Measurements from ENCODE around the gene DYNC2H1.

Gene DYNC2H1

DNA sequence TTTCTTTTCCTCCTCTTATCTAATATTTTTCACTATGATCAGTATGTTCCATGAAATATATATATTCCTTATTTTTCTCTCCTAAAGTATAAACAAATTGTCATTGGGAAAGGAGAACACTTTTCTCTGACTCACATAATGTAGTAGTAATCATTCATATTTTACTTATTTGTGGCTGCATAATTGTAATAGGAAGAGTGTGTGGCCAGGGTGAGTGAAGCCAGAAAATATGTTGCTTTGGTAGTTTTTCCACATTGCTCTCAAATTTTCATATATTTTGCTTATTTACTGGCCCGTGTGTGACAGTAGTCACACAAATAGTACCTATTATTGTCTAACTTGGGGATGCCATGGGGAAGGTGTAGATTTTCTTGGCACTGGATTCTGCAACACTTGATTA lies 172.1 kb downstream of the DYNC2H1 start:
- H3K36me3 ChIP-seq (ENCODE audit: control insufficient read depth in 2 of 2, insufficient read depth in 1 of 2, low read length in 2 of 2), result peaks cover 0 to 3% of the 10 kb centered on the region in 2 experiments; a peak in 1 of 3 replicates
- H3K27ac ChIP-seq (ENCODE audit: extremely low read depth, low read depth, low read length), result no peak overlapping the region
- no peak overlapping the region for H3K4me3 ChIP-seq (ENCODE audit: low read depth, low read length)
- H3K4me1 ChIP-seq (ENCODE audit: control insufficient read depth, insufficient read depth, low read length), result no peaks in the 10 kb centered on the region
- ChIA-PET CTCF (no interaction called here), POLR2A (no interaction called here)
- no peaks in the 10 kb centered on the region for H3K9me3 ChIP-seq (ENCODE audit: control insufficient read depth, insufficient read depth, low read depth, low read length)
- TF ChIP-seq ZNF112 (tag by site-specific recombination; IDR thresholded peaks at IDR 0.05) (no peak), ZNF768 (tag by site-specific recombination; IDR thresholded peaks at IDR 0.05) (no peak), ZNF23 (tag by site-specific recombination; IDR thresholded peaks at IDR 0.05; ENCODE audit: borderline replicate concordance) (no peak), ZNF16 (tag by site-specific recombination; IDR thresholded peaks at IDR 0.05; ENCODE audit: low read depth) (no peak), ZNF623 (tag by site-specific recombination; IDR thresholded peaks at IDR 0.05) (no peak), ZNF221 (tag by site-specific recombination; IDR thresholded peaks at IDR 0.05; ENCODE audit: borderline replicate concordance) (no peak), ZNF791 (tag by site-specific recombination; IDR thresholded peaks at IDR 0.05) (no peak)
- TF ChIP-seq, protein P1, sequence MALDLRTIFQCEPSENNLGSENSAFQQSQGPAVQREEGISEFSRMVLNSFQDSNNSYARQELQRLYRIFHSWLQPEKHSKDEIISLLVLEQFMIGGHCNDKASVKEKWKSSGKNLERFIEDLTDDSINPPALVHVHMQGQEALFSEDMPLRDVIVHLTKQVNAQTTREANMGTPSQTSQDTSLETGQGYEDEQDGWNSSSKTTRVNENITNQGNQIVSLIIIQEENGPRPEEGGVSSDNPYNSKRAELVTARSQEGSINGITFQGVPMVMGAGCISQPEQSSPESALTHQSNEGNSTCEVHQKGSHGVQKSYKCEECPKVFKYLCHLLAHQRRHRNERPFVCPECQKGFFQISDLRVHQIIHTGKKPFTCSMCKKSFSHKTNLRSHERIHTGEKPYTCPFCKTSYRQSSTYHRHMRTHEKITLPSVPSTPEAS (tag by site-specific recombination; IDR thresholded peaks at IDR 0.05), result no peak
- TF ChIP-seq, protein P2, sequence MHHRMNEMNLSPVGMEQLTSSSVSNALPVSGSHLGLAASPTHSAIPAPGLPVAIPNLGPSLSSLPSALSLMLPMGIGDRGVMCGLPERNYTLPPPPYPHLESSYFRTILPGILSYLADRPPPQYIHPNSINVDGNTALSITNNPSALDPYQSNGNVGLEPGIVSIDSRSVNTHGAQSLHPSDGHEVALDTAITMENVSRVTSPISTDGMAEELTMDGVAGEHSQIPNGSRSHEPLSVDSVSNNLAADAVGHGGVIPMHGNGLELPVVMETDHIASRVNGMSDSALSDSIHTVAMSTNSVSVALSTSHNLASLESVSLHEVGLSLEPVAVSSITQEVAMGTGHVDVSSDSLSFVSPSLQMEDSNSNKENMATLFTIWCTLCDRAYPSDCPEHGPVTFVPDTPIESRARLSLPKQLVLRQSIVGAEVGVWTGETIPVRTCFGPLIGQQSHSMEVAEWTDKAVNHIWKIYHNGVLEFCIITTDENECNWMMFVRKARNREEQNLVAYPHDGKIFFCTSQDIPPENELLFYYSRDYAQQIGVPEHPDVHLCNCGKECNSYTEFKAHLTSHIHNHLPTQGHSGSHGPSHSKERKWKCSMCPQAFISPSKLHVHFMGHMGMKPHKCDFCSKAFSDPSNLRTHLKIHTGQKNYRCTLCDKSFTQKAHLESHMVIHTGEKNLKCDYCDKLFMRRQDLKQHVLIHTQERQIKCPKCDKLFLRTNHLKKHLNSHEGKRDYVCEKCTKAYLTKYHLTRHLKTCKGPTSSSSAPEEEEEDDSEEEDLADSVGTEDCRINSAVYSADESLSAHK (tag by site-specific recombination; IDR thresholded peaks at IDR 0.05), result no peak
- TF ChIP-seq, protein P3, sequence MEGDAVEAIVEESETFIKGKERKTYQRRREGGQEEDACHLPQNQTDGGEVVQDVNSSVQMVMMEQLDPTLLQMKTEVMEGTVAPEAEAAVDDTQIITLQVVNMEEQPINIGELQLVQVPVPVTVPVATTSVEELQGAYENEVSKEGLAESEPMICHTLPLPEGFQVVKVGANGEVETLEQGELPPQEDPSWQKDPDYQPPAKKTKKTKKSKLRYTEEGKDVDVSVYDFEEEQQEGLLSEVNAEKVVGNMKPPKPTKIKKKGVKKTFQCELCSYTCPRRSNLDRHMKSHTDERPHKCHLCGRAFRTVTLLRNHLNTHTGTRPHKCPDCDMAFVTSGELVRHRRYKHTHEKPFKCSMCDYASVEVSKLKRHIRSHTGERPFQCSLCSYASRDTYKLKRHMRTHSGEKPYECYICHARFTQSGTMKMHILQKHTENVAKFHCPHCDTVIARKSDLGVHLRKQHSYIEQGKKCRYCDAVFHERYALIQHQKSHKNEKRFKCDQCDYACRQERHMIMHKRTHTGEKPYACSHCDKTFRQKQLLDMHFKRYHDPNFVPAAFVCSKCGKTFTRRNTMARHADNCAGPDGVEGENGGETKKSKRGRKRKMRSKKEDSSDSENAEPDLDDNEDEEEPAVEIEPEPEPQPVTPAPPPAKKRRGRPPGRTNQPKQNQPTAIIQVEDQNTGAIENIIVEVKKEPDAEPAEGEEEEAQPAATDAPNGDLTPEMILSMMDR (tag by site-specific recombination; IDR thresholded peaks at IDR 0.05), result no peak

DNA sequence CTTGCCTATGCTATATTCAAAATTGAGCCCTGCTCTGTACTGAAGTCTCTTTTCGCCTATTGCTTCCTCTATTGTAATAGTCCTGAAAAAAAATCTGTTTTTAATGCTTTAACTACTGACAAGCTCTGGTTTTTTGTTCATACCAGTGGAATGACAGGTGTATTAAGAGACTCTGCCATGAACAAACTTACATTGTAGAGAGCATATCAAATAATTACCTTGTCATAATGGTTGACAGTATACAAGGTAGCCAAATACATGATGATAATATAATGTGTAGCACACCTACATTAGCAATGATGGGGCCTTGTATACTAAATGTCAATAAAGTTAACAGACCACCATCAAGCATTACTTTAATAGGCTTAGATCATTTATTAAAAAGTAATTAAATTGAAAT lies 175.0 kb downstream of the DYNC2H1 start:
- peaks cover 0 to 13% of the 10 kb centered on the region in 2 experiments; a peak in 1 of 3 replicates for H3K36me3 ChIP-seq (ENCODE audit: control insufficient read depth in 2 of 2, insufficient read depth in 1 of 2, low read length in 2 of 2)
- ChIA-PET CTCF (interaction anchor here (0.6 kb wide), 1 partner anchor 1643 kb away, joined by 3 read pairs; no protein-coding TSS in a partner anchor), POLR2A (no interaction called here)
- no peak for TF ChIP-seq RBAK (tag by site-specific recombination; IDR thresholded peaks at IDR 0.05)
- H3K27ac ChIP-seq (ENCODE audit: extremely low read depth, low read depth, low read length), result no peak overlapping the region
- no peaks in the 10 kb centered on the region for H3K9me3 ChIP-seq (ENCODE audit: control insufficient read depth, insufficient read depth, low read depth, low read length)
- H3K4me3 ChIP-seq (ENCODE audit: low read depth, low read length), result no peak overlapping the region
- no peaks in the 10 kb centered on the region for H3K4me1 ChIP-seq (ENCODE audit: control insufficient read depth, insufficient read depth, low read length)

DNA sequence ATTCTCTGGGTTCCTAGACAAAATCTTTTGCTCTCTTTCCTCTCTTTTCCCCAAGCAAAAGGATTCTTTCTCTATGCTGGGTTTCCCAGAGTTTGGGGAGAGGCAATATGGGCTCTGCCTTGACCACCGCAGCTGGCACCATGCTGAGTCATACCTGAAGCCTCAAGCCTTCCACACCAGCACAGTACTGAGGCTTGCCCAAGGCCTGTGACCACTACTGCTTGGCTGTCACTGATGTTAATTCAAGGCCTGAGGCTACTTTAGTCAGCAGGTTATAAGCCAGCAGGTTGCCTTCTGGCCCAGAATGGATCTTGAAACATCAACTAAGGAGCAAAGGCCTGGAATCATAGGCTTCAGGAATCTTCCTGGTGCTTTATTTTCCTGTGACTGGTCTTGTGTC lies 185.3 kb downstream of the DYNC2H1 start:
- Histone ChIP-seq H3K4me1 (ENCODE audit: control insufficient read depth, insufficient read depth, low read length) (no peaks in the 10 kb centered on the region), H3K4me3 (ENCODE audit: low read depth, low read length) (no peak overlapping the region), H3K36me3 (ENCODE audit: control insufficient read depth in 2 of 2, insufficient read depth in 1 of 2, low read length in 2 of 2) (peaks cover 0 to 36% of the 10 kb centered on the region in 2 experiments; a peak in 1 of 3 replicates), H3K9me3 (ENCODE audit: control insufficient read depth, insufficient read depth, low read depth, low read length) (no peaks in the 10 kb centered on the region), H3K27ac (ENCODE audit: extremely low read depth, low read depth, low read length) (no peak overlapping the region)
- ChIA-PET CTCF (no interaction called here), POLR2A (no interaction called here)
- TF ChIP-seq, protein P4, sequence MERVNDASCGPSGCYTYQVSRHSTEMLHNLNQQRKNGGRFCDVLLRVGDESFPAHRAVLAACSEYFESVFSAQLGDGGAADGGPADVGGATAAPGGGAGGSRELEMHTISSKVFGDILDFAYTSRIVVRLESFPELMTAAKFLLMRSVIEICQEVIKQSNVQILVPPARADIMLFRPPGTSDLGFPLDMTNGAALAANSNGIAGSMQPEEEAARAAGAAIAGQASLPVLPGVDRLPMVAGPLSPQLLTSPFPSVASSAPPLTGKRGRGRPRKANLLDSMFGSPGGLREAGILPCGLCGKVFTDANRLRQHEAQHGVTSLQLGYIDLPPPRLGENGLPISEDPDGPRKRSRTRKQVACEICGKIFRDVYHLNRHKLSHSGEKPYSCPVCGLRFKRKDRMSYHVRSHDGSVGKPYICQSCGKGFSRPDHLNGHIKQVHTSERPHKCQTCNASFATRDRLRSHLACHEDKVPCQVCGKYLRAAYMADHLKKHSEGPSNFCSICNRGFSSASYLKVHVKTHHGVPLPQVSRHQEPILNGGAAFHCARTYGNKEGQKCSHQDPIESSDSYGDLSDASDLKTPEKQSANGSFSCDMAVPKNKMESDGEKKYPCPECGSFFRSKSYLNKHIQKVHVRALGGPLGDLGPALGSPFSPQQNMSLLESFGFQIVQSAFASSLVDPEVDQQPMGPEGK (tag by site-specific recombination; IDR thresholded peaks at IDR 0.05), result no peak
- TF ChIP-seq ZNF292 (tag by site-specific recombination; IDR thresholded peaks at IDR 0.05; ENCODE audit: borderline replicate concordance, low read depth), result no peak
- TF ChIP-seq, protein P3 (tag by site-specific recombination; IDR thresholded peaks at IDR 0.05), result no peak
- no peak for TF ChIP-seq ZNF501 (tag by site-specific recombination; IDR thresholded peaks at IDR 0.05)
- no peak for TF ChIP-seq ZNF175 (tag by site-specific recombination; IDR thresholded peaks at IDR 0.05)
- TF ChIP-seq ZNF132 (tag by site-specific recombination; IDR thresholded peaks at IDR 0.05; ENCODE audit: borderline replicate concordance), result no peak
- no peak for TF ChIP-seq ZNF776 (tag by site-specific recombination; IDR thresholded peaks at IDR 0.05; ENCODE audit: borderline replicate concordance)
- TF ChIP-seq ZNF248 (tag by site-specific recombination; IDR thresholded peaks at IDR 0.05), result no peak
- TF ChIP-seq, protein P5, sequence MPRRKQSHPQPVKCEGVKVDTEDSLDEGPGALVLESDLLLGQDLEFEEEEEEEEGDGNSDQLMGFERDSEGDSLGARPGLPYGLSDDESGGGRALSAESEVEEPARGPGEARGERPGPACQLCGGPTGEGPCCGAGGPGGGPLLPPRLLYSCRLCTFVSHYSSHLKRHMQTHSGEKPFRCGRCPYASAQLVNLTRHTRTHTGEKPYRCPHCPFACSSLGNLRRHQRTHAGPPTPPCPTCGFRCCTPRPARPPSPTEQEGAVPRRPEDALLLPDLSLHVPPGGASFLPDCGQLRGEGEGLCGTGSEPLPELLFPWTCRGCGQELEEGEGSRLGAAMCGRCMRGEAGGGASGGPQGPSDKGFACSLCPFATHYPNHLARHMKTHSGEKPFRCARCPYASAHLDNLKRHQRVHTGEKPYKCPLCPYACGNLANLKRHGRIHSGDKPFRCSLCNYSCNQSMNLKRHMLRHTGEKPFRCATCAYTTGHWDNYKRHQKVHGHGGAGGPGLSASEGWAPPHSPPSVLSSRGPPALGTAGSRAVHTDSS (tag by site-specific recombination; IDR thresholded peaks at IDR 0.05), result no peak
